CD4-positive, alpha-beta T cell treated with Interleukin-17A for 4 hours (primary cell): ENCODE measurements around the gene TBC1D32.
"Not testable (repeated sequence)": the region's sequence is repeated elsewhere in the genome, so short reads cannot be mapped to it uniquely, and the experiment has no call there.

ENCODE experiments used
- DNase-seq: peaks from one replicate; pipeline ENCODE4 v3.0.0-alpha.2; 2020; ENCODE audit warnings: mixed read lengths

Gene TBC1D32

DNA sequence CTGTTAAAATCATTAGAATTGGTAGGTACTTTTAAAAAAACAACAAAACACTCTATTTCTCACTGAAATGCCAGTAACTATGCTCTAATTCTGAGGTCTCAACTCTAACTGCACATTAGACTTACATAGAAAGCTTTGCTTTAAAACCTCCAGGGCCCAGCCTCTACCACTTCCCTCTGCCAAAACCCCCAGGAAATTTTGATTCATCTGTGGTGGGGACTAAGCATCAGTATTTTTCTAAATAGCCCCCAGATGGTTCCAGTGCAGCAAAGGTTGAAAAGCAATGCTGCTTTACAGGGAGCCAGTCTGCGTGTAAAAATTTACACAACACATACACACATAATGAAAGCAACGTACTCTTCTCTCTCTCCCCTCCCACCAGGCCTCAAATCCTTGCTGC lies 3.8 kb downstream of the TBC1D32 start:
- no peak for DNase-seq

DNA sequence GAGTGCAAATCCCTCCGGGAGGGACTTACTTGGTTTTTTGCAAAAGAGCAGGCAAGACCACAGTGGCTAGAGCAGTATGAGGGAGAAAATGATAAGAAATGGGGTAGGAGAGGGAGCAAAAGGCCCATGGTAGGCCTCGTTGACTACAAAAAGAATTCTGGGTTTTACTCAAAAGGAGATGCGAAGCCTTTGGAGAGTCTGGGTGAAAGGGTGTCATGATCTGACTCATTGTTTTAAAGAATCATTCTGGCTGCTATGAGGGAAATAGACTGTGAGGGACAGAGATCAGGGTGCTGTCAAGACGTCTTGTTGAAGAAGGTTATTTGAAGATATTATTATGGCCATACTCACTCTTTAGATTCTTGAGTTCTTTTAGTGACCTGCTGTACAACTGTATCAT lies 13.0 kb downstream of the TBC1D32 start:
- no peak for DNase-seq

DNA sequence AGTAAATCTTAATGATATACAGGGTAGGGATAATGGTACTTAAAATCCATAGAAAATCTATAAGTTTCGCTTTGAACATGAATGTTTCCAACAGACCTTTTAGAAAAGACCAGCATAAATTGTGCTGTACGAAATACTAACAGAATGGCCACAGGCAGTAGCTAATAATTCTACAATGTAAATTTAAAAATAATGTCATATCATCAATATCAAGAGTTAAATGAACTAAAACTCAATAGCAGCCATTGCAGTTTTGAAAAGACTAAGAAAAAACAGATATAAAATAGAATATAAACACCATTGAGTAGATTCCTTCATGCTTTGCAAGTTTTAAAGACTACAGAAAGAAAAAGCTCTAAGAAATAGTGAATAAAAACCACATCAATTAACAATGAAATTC lies 14.7 kb downstream of the TBC1D32 start:
- DNase-seq = no peak

DNA sequence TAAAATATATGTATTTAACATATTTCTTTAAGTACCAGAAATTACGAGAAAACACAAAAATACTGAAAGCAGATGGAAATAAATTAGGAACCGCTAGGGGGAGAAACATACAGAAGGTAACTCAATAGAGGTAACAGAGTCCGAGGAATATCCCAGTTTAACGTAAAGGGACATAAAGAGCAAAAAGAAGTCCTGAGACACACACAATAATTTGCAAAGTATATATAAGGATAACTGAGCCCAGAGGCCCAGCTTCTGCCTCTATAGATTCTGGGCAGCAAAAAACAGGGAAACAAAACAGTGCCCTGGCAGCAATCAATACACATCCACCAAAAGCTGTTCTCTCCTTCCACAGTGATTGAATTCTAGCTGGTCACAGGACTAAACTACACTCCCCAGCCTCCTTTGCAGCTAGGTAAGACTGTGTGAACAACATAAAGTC lies 15.1 kb downstream of the TBC1D32 start:
- no peak for DNase-seq

DNA sequence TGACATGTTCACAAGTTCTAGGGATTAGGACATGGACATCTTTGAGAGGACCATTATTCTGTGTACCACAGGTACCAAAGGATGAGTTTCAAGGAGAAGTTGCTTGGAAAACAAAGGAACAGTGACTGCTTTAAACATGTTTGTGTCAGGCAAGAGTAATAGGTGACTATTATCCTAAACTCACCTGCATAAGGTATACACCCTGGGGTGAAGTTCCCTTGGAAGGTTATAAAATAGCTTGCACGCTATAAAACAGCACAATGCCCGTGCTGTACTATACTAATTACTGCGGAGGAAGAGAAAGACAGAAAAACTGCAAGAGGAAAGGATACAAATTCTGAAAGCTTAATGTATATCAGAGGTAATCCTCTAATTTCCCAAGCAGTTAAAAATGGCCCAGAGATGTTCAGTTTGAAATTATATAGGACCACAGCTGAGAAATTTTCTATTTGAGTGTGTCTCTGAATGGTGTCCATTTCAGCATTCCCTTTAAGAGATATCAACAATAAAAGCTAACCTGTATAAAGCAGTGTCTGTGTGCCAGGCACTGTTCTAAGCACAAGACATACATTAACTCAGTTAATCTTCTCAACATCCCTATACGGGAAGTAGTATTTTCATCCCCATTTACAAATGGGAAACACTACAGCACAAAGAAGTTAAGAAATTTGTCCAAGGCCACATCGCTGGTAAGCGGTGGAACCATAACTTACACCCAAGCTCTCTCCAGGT lies 19.7 kb downstream of the TBC1D32 start:
- no peak for DNase-seq

DNA sequence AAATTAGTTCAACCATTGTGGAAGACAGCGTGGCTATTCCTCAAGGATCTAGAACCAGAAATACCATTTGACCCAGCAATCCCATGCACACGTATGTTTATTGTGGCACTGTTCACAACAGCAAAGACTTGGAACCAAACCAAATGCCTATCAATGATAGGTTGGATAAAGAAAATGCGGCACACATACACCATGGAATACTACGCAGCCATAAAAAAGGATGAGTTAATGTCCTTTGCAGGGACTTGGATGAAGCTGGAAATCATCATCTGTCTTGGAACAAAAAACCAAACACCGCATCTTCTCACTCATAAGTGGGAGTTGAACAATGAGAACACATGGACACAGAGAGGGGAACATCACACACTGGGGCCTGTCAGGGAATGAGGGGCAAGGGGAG lies 22.5 kb downstream of the TBC1D32 start:
- DNase-seq = not testable (repeated sequence)

DNA sequence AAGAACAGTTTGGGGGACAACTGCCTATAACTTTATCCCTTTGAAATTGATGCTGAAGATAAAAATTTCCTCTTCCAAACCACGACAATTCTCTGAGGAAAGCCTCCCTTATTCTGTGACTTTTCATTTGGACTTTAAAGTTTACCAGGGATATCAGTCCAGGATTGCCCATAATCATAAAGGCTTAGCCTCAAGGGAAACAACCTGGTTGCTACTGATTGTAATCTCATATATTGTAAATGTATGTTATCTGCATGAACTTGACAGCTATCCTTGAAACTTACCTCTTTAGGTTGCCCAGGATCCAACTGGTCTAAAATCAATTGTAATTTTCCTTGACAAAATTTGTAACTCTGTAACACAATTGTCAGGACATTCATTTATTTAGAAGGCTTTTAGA lies 23.8 kb downstream of the TBC1D32 start:
- DNase-seq = no peak

DNA sequence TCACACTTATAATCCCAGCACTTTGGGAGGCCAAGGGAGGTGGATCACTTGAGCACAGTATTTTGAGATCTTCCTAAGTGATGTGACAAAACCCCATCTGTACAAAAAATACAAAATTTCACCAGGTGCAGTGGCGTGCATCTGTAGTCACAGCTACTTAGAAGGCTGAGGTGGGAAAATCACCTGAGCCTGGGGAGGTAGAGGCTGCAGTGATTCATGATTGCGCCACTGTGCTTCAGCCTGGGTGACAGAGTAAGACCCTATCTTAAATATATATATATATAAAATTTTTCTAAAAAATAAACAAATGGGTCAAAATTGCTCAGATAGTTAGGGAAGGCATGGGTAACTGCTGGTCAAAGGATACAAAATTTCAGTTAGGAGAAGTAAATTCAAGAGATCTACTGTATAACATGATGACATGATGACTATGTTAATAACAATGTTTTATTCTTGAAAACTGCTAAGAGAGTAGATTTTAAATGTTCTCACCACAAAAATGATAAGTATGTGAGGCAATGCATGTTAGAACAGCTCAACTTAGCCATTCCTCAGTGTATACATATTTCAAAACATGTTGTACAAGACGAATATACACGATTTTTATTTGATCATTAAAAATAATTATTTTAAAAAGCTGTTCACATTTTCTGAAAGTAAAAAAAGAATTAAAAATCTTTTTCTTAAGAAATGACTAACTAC lies 24.4 kb downstream of the TBC1D32 start:
- no peak for DNase-seq

DNA sequence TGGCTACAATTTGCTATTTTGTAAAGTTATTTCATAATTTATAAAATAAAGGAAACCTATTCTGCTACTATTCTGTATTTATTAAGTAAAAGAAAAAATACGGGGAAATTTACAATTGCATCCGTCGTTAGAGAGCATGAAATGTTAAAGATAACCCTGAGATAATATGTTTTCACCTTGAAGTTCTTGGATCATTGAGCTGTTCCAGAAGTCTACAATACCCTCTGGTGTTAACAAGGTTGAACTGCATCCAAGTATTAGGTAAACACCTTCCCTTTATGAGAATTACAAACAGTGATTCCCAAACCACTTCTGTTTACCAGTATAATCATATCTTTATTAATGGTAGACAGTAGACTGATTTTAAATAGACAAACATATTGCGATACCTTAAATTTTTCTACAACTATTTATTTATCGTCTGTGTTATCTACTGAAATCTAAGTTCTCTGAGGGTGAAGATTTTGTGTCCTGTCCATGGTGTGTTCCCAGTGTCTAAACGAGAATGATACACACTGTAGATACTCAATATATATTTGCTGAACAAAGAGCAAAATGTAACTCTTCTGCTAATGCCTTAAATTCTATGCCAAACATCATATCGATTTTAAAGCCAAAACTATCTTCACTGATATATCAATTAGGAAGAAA lies 28.2 kb downstream of the TBC1D32 start:
- no peak for DNase-seq

DNA sequence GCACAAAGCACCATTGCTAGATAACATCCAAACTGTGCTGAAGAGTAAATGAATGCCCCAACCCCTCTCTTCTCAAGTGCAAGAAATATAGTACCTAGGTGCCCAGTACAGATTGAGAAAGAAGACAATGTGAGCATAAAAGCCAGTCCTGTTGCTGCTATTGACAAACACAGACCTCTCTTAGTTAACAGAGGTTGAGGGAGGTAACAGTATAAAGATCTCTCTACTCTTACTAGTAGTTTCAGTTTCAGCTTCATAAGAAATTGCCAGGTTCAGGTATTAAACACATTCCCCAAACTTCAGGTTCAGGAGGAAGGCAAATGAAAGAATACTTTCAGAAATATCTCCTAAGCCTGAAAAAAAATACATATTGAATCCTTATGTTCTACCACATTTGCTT lies 31.4 kb downstream of the TBC1D32 start:
- DNase-seq = no peak

DNA sequence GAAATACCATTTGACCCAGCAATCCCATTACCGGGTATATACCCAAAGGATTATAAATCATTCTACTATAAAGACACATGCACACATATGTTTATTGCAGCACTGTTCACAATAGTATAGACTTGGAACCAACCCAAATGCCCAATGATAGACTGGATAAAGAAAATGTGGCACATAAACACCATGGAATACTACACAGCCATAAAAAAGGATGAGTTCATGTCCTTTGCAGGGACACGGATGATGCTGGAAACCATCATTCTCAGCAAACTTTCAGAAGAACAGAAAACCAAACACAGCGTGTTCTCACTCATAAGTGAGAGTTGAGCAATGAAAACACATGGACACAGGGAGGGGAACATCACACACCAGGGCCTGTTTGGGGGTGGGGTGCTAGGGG lies 33.1 kb downstream of the TBC1D32 start:
- DNase-seq = not testable (repeated sequence)

DNA sequence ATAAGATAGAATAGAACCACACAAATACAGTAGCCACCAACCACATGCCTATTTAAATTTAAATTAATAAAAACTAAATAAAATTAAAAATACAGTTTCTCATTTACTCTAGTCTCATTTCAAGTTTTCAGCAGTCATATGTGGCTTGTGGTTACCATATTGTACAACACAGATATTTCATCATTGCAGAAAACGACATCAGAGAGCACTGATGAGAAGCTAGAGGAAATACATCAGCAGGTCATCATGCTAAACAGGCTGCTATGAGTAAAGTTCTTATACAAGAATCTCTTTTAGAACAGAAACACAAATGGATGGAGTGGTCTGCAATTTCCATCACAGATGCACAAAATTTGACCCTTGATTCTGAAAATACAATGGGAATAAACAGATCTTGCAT lies 36.6 kb downstream of the TBC1D32 start:
- no peak for DNase-seq

DNA sequence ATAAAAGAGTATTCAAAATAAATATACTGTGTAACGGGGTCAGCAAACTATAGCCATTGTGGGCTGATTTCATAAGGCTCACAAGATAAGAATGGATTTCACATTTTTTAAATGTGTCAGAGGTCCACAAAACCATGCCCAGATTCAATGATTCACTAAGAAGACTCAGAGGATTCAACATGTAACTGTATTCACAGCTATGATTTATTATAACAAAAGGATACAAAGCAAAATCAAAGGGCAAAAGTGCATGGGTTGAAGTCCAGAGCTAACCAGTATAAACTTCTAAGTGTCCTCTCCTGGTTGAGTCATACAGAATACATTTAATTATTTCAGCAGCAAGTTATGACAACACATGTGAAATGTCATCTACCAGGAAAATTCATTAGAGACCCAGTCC lies 49.2 kb downstream of the TBC1D32 start:
- DNase-seq = no peak

DNA sequence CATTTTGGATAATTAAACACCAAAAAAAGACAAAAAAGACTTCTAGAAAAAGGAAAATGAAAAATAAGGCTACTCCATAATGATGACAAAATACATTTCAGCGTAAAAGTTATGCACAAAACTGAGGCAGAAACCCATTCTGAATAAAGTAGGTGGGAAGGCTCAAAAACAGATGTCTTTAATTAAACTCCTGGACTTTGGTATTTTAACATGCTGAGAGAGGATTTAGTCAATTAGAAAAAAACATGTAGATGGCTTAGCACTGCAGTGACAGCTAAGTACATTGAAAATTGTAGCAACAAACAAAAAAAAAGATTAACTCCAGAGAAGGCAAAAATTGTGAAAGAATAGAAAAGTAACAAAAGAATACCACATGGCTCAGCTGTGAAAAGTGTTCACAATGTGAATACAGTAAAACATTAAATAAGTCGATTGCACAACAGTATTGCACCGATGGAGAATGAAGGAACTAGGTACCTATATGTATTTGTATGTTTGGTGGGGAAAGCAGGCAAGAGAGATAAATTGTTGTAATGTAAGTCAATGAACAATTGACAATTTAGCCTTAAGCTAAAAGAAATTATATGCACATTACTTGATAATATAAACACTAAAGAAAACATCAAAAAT lies 59.5 kb downstream of the TBC1D32 start:
- DNase-seq = no peak

DNA sequence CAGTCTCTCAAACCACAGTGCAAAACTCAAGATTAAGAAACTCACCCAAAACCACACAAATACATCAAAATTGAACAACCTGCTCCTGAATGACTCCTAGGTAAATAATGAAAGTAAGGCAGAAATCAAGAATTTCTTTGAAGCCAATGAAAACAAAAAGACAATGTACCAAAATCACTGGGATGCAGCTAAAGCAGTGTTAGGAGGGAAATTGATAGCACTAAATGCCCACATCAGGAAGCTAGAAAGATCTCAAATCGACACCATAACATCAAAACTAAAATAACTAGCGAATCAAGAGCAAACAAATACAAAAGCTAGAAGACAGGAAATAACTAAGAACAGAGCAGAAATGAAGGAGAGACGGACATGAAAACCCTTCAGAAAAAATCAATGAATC lies 70.5 kb downstream of the TBC1D32 start:
- no peak for DNase-seq

DNA sequence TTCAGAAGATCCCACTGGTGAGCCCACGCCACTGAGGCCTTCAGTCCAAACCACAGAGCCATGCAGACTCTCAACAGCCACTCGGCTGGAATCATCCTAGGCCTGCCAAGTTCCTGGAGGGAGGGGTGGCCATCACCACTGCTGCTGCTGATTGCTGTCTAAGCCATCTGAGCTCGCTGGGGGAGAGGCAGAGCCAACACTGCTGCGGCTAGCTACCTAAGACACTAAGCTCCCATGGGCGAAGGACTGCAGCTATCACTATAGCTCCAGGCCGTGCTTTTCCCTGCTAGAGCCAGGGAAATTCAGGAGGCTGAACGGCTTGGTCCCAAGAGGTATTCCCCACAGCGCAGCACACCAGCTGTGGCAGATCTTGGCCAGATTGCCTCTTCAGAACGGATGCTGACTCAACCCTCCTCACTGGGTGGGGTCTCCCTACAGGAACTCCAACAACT lies 73.6 kb downstream of the TBC1D32 start:
- no peak for DNase-seq

DNA sequence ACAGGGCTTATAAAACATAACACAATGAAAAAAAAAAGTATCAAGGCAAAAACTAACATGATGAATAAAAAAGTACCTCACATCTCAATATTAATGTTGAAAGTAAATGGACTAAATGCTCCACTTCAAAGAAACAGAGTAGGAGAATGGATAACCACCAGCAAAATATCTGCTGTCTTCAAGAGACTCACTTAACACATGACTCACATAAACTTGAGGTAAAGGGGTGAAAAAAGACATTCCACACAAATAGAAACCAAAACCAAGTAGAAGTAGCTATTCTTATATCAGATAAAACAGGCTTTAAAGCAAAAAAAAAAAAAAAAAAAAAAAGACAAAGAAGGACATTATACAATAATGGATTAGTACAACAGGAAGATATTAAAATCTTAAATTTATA lies 86.9 kb downstream of the TBC1D32 start:
- no peak for DNase-seq

DNA sequence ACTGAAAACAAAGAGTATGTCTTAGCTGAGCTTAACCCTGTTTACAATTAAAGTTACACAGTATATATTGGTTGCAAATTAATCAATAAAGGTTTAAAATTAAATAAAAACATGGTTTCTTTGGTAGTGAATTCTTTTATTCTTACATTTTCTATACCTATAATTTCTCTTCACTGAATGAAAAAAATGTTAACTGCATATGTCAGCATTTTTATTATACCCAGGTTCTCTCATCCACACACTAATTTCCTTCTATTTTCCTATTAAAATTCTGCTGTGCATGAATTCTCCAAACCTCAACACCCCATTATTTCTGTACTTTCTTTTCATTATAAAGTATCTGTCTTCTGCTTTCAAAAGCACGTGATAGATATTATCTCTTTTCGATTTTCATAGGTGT lies 91.9 kb downstream of the TBC1D32 start:
- no peak for DNase-seq

DNA sequence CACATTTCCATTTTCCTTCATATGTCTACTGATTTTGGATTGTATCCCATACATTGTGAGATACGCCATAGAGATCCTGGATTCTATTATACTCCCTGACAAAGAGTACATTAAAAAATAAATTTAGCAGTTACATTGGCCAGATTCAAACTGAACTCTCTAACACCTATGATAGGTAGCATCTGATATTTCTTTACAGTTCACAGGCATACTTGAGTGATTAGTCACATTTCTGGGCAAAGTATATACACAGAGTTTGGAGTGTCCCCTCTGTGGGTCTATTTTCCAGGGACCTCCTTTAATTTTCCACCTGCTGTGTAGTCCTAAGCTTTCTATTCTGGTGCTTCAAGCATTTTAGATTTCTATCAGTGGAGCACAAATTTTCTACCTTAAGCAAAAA lies 96.4 kb downstream of the TBC1D32 start:
- no peak for DNase-seq

DNA sequence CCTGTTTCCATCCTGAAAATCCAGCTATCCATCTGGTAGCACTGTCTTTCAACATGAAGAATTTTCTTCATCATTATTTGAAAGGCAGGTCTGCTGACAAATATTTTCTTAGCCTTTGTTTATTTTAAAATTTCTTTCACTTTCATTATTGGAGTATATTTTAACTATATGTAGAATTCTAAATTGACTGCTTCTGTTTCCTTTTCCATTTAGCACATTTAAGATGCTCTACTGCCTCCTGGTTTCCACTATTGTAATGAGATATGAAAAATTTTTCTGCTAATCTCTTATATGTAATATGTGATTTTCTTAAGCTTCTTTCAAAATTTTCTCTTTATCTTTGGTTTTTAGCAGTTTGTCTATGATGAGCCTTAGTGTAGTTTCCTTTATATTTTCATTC lies 97.3 kb downstream of the TBC1D32 start:
- DNase-seq = no peak

DNA sequence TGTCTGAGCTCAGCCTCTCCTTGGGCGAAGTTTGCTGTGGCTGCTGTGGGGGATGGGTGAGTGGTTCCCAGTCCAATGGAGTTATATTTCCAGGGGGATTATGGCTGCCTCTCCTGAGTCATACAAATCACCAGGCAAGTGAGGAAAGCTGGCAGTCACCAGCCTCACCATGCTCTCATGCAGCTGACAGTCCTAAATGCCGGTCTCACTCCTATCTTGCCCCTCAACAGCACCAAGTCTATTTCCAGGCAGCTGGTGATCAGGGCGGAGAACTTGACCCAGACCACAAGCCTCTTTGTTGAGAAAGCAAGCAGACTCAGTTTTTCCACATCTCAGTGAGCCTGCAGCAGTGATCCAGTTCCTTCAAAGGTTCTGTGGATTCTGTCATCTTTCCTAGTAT lies 98.9 kb downstream of the TBC1D32 start:
- DNase-seq = no peak

DNA sequence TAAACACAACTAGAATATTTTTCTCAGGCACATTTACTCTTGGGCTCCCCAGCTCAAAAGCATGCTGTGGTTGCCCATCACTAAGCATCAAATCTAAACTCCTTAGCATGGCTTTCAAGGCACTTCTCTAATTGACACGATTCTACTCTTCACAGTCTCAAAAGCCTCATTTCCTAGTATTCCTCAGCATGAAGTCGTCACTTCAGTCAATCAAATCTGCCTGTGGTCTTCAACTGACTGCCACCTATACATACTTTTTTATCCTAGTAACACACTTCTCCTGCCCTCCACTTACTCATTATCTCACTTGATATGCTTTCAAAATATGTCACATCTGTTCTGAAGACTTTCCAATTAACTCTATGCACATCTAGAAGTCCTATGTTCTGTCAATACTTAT lies 110.3 kb downstream of the TBC1D32 start:
- no peak for DNase-seq

DNA sequence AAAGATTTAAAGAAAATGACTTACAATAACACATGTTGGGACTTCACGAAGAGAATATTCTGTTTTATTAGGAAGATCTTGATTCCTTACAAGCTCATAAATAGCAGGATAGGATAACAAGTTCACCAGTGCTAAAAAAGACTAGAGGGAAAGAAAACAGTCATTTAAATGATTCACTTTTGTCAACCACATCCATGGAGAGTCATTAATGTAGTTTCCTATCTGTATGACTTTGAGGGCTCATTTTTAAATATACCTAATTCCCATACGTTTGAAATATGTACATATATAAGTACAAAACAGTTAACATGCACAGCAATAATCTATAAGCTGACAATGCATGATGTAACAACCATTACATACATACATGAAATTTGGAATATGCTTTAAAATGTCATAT lies 111.1 kb downstream of the TBC1D32 start:
- no peak for DNase-seq

DNA sequence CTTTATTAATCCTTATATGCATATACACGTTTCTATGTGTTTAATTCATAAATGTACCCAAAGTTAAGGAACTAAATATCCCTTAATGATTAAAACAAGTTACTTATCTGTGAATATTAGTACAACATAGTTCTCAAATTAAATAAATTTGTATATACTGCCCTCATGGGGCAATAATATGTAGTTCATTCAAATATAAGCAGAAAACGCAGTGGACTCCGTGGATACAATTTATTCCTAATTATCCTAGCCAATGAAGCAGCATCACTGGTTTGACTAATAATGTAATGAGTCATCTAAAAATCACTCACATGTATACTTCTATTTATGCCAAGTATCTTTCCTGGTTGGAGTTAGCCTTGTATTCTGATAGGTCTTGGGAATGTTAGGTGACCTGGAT lies 111.6 kb downstream of the TBC1D32 start:
- no peak for DNase-seq
